HG03571 (cell line): ENCODE data around the gene NR1I3.
A peak's percentile ranks its signal among the peaks of the same experiment; 100 is the strongest.

Experiments
- ATAC-seq: cut with Tn5 transposase; IDR thresholded peaks from one replicate; pipeline ENCODE4 v1.9.1; 2021; ENCODE audit not compliant: unreplicated experiment

Gene NR1I3

DNA sequence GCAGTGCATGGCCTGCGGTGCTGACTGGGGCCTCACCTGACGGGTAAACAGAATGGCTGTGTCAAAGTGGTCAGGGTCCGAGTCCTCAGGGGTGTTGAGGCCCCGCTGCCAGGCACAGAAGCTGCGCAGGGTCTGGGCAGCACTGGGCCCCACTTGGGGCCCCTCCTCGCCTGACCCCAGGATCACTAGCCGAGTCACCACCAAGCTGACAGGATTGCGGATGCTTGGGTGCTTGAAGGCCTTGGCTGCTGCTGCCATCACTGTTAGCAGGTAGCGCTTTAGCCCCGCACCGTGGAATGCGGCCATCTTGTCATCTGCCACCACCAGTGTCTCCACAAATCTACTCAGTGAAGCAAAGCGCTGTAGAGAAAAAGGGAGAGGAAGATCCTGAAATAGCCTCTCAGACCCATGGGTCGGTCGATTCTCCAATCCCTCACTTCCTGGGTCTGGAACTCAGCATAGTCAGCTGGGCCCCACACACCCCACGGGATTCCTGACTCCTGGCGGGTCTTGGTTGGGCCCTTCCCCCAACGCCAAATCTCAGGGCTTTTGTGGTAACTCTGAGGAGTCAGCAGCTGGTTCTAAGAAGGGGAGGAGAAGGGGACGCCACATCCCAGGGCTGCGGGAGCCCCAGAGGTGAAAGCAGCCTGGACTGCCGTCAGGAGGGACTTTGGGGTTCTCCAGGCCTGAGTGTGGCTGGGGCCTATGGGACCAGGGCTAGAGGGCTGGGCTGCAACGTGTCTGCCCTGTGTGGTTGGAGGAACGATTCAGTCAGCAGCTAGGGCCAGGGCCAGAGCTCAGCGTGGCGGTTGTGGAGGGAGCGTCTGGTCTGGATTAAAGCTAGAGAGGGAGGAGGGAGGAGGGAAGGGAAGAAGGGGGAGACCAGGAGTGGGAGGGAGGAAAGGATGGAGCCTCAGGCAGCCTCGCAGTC lies 41.2 kb downstream of the NR1I3 start:
- no peak for ATAC-seq

GRCh38 chr1:161196111-161196510 lies 41.9 kb downstream of the NR1I3 start:
- ATAC-seq, result no peak

DNA sequence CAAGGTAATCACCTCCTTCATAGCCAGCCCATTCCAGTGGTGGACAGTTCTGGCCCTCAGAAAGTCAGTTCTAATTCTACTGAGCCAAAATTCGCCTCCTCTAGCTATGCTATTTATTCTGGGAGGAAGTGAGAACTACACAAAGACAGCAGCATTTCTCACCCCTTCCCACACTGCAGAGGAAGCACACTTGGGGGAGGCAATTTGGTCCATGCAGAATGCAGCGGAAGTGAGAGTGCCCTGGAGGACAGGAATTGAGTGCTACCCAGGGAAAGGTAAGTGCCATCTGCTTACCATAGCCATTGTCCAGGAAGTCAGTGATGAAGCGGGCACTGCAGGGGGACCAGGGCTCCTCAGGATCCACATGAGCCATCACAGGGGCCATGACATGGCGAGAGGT lies 42.8 kb downstream of the NR1I3 start:
- no peak for ATAC-seq

DNA sequence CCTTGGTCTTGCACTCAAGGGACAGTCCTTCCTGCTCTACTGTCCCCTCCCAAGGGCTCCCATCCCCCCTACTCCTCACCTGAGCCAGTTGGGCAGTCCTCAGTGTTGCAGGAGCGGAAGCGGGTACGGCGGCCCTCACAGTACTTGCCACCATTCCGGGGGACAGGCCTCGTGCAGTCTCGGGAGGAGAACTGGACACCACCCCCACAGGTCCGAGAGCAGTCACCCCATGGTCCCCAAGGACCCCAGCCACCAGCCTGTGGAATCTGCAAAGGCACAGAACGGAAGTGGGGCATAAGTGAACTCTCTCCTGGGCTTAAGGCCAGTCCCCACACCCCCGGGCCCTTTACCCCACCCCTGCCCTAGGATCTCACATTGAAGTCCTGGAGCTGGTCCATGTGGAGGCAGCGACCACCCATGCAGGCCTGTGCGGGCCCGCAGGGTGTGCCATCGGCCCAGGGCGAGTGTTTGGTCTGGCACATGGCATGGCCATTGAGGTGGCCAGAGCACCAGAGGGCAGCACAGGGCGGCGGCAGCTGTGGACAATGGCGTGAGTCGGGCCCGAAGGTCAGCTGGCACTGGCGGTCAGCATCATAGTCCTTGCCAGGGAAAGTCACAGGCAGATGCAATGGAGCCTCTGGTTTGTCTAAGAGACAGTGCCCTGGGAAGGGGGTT lies 44.3 kb downstream of the NR1I3 start:
- ATAC-seq, result no peak

- ATAC-seq, result no peak
Measured at GRCh38 chr1:161192476-161193465, 45.2 kb downstream of the NR1I3 start.

- ATAC-seq, result no peak
Measured at GRCh38 chr1:161191971-161192370, 46.0 kb downstream of the NR1I3 start.

DNA sequence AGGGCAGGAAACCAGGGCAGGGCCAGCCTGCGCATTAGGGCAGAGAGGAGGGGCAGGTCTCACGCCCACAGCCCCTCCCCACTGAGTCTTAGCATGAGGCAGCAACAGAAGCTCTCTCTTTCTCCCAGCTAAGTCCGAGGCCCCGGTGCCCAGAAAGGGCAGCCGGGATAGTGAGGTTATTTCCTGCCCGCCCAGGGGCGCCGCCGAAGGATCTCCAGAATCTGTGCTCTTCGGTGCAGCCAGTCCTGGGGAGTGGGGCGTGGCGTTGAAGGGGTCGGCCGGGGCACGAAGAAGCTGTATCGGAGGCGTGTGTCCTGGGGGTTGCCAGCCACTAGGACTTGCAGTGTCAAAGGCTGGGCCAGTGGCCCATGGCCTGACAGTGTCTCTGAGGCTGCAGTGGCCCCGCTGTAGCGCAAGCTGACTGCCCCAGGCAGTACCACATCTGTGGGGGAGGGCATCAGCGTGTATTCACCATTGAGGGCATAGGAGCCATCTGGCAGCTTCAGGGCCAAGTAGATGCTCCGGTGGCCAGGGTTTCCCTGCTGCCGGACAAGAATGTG lies 47.0 kb downstream of the NR1I3 start:
- no peak for ATAC-seq

- ATAC-seq, result no peak
Measured at GRCh38 chr1:161189036-161189435, 49.0 kb downstream of the NR1I3 start.

GRCh38 chr1:161188381-161188780 lies 49.6 kb downstream of the NR1I3 start:
- ATAC-seq, result no peak

- ATAC-seq, result no peak
Measured at GRCh38 chr1:161187311-161187710, 50.7 kb downstream of the NR1I3 start.

DNA sequence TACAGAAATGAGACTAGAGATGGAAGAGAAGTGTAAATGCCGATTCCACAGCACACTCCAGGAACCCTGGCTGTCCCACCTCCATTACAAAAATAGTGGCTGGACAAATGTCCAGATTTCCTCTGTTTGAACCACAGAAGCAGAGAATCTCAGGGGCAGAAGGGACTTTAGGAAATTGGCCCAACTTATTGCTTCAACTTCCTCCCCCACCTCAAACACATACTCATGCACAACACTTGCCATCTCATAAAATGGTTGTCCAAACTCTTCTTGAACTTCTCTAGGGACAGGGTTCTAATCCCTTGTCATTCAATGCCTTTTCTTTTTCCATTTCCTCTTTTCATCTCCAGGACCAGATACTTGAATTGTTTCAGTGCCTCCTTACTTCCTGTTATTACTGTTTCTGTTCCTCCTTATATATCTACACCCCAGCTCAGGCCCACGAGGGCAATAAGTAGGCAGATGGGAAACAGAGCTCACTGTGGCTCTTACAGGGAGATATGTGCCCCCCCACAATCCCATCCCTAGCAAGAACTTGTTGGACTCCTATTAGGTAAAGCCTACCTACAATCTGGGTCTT lies 52.2 kb downstream of the NR1I3 start:
- ATAC-seq, result peak; percentile 29

- peak; percentile 52 for ATAC-seq
Measured at GRCh38 chr1:161185282-161185682, 52.7 kb downstream of the NR1I3 start.

DNA sequence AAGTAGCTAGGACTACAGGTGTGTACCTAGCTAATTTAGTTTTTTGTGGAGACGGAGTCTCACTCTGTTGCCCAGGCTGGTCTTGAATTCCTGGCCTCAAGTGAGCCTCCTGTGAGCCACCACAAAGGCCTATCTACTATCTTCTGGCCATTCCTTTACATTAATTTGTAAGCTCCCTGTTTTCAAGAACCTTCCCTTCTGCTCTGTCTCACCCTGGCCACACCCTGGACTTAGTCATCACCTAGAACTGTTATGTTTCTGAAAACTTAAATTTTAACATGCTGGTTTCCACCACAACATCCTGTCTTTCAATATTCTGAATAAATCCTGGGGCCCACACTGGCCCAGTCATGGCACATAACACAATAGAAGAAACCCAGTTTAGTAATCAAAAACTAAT lies 55.8 kb downstream of the NR1I3 start:
- ATAC-seq, result no peak

DNA sequence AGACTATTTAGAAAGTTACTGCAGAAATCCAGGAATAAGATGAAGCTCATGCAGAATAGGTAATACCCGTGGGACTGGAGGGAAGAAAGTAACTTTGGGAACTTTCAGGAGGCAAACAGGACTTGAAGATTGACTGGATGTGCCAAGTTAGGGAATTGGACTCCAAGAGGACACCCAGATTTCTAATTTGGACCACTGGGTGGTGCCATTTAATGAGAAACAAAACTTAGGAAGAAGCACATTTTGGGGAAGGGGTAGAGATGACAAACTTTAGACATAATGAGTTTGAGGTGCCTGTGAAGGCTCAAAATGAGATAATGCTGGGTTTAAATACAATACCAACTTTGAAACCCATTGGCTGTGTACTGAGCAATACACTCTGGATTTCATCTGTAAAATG lies 57.4 kb downstream of the NR1I3 start:
- no peak for ATAC-seq

DNA sequence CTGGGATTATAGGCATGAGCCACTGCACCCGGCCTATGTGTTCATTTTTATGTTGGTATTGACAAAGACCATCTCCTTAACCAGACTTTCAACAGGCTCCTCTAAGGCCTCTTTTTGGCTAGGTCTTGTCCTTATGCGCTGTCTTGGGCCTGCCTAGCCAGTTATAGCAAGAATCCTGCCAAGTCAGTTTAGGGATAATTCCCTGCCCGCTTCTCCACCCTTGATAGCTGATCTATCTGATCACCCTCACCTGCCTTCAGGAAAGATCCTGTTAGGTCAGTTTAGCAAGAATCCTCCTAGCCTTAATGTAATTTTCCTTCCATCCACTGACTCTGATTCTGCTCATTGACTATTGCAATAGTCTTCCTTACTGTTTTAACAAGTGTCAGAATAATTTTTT lies 58.3 kb downstream of the NR1I3 start:
- ATAC-seq, result no peak
